ENCODE measurements around the gene KRTAP22-2.

Gene KRTAP22-2

DNA sequence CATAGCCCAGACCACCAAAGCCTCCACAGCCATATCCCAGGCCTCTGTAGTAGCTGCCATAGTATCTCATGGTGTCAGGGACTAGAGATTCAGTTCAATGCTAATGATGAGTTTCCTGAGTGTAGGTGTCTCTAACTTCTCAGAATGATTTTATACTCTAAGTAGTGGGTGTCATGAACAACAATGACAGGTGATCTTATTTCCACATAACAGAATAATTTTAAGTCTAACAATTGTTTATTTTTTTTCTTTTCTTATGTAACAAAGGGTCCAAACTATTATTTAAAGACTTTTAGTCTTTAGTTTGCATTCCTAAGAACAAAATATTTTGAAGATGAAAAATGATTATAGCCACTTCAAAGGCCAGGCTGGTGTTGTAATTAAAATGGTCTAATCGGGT lies 48.4 kb downstream of the KRTAP22-2 start, which contains the start of gene KRTAP19-6:
Gene KRTAP19-6 (minus strand): TSS at position 101 of the 400 bp plus-strand sequence. CDS start 31 bp downstream, at position 70.
- H3K9me3 ChIP-seq (ENCODE audit: insufficient read depth, low read length): no peaks in the 10 kb centered on the region
- no peak within 1 kb of the TSS for H3K9ac ChIP-seq (ENCODE audit: insufficient read length, low read depth)
- H3K36me3 ChIP-seq (ENCODE audit: insufficient read depth, insufficient read length, low read length): no peaks in the 10 kb centered on the region
- no peak for DNase-seq (ENCODE audit: low read depth, low spot score)
- no peaks in the 10 kb centered on the region for H3K27me3 ChIP-seq (ENCODE audit: insufficient read depth, insufficient read length)
- H3K4me1 ChIP-seq (ENCODE audit: insufficient read depth, insufficient read length): no peaks in the 10 kb centered on the region
- TF ChIP-seq SUZ12 (IDR thresholded peaks at IDR 0.05; ENCODE audit: extremely low read depth, insufficient read depth, insufficient read length) (no peak), YY1 (IDR thresholded peaks at IDR 0.05; ENCODE audit: insufficient read depth, insufficient read length) (no peak), ZNF274 (IDR thresholded peaks at IDR 0.05; ENCODE audit: low read depth, low read length) (no peak)
- no peak within 1 kb of the TSS for H3K4me3 ChIP-seq (ENCODE audit: insufficient read length, low read depth)
